Astrocyte (in vitro differentiated cells and primary cell): ENCODE results near the gene TTC7B.

Experiments
- CTCF ChIP-seq: IDR thresholded peaks from 2 replicates; pipeline ENCODE4 v1.5.1; 2011; ENCODE audit warnings: low read depth, mild to moderate bottlenecking, inconsistent platforms, low read length, moderate library complexity; ENCODE audit not compliant: insufficient read depth
- EZH2 ChIP-seq: IDR thresholded peaks from 2 replicates; pipeline ENCODE4 v1.6.1; 2012; ENCODE audit warnings: mild to moderate bottlenecking, low read length, inconsistent platforms; ENCODE audit not compliant: insufficient read depth

GRCh38 chr14:90717916-90718315 lies 98.3 kb downstream of the TTC7B start:
- TF ChIP-seq CTCF: no peak
- TF ChIP-seq EZH2: no peak
